Nephron progenitor cell (in vitro differentiated cells): ENCODE results near the gene CTNNA3.

ENCODE experiments used
- DNase-seq: peaks from one replicate; pipeline ENCODE4 v3.0.0; 2021
- H3K27ac Mint-ChIP-seq: 2 replicates; pipeline ENCODE4 v1.8.0; 2021; ENCODE audit warnings: mild to moderate bottlenecking, moderate library complexity, mixed read lengths
- H3K27me3 Mint-ChIP-seq: 2 replicates; pipeline ENCODE4 v1.8.0; 2021; ENCODE audit warnings: mild to moderate bottlenecking, low read depth, mixed read lengths; ENCODE audit not compliant: poor library complexity
- H3K36me3 Mint-ChIP-seq: 2 replicates; pipeline ENCODE4 v1.8.0; 2021; ENCODE audit warnings: low read depth, mixed read lengths
- H3K4me1 Mint-ChIP-seq: 2 replicates; pipeline ENCODE4 v1.8.0; 2021; ENCODE audit warnings: mixed read lengths
- H3K4me3 Mint-ChIP-seq: 2 replicates; pipeline ENCODE4 v1.8.0; 2021; ENCODE audit warnings: mild to moderate bottlenecking, moderate library complexity, mixed read lengths
- H3K9me3 Mint-ChIP-seq: 2 replicates; pipeline ENCODE4 v1.8.0; 2021; ENCODE audit warnings: mild to moderate bottlenecking, moderate library complexity, mixed read lengths
- TF ChIP-seq, protein P1 (sequence below): fragments of 200-600 bp; sonication (generic); IDR thresholded peaks from 2 replicates; pipeline ENCODE4 v1.5.0; 2021; ENCODE audit warnings: antibody characterized with exemption

CTNNA3 gene

DNA sequence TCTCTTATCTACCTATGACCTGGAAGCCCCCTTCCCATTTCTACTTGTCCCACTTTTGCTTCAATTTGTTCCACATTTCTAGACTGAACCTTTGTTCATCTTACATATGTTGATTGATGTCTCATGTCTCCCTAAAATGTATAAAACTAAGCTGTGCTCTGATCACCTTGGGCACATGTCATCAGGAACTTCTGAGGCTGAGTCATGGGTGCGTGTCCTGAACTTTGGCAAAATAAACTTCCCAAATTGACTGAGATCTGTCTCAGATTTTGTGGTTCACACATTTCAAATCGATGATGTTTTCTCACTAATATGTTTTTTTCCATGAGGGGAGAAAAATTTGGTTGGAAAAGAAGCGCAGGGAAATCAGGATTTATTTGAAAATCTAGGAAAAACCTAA, 1176.4 kb downstream of the CTNNA3 start:
- H3K36me3 Mint-ChIP-seq, result no peaks in the 10 kb centered on the region
- H3K27ac Mint-ChIP-seq, result no peak overlapping the region
- no peaks in the 10 kb centered on the region for H3K27me3 Mint-ChIP-seq
- H3K4me1 Mint-ChIP-seq, result no peaks in the 10 kb centered on the region
- no peak overlapping the region for H3K4me3 Mint-ChIP-seq
- TF ChIP-seq, protein P1, sequence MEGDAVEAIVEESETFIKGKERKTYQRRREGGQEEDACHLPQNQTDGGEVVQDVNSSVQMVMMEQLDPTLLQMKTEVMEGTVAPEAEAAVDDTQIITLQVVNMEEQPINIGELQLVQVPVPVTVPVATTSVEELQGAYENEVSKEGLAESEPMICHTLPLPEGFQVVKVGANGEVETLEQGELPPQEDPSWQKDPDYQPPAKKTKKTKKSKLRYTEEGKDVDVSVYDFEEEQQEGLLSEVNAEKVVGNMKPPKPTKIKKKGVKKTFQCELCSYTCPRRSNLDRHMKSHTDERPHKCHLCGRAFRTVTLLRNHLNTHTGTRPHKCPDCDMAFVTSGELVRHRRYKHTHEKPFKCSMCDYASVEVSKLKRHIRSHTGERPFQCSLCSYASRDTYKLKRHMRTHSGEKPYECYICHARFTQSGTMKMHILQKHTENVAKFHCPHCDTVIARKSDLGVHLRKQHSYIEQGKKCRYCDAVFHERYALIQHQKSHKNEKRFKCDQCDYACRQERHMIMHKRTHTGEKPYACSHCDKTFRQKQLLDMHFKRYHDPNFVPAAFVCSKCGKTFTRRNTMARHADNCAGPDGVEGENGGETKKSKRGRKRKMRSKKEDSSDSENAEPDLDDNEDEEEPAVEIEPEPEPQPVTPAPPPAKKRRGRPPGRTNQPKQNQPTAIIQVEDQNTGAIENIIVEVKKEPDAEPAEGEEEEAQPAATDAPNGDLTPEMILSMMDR, result no peak
- DNase-seq, result no peak
- no peaks in the 10 kb centered on the region for H3K9me3 Mint-ChIP-seq

DNA sequence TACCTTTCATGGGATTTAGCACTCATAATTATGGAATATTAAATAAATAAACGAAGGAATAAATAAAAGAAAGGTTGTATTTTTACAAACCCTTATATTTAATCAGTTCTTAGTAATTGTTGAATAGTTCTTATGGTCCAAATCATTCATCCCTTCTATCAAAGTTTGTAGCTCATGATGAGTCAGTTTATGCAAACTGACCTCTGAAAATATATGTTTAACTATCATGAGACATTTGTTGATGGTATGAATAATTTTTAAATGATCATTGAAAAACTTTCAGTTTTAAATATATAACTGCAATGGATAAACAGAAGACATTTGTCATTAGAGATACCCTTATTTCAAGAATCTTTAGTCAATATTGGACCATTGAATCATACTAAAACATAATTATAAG, 1181.3 kb downstream of the CTNNA3 start:
- no peak overlapping the region for H3K27ac Mint-ChIP-seq
- H3K36me3 Mint-ChIP-seq, result no peaks in the 10 kb centered on the region
- no peaks in the 10 kb centered on the region for H3K4me1 Mint-ChIP-seq
- TF ChIP-seq, protein P1, result no peak
- H3K4me3 Mint-ChIP-seq, result no peak overlapping the region
- DNase-seq, result no peak
- H3K9me3 Mint-ChIP-seq, result no peaks in the 10 kb centered on the region
- no peaks in the 10 kb centered on the region for H3K27me3 Mint-ChIP-seq

DNA sequence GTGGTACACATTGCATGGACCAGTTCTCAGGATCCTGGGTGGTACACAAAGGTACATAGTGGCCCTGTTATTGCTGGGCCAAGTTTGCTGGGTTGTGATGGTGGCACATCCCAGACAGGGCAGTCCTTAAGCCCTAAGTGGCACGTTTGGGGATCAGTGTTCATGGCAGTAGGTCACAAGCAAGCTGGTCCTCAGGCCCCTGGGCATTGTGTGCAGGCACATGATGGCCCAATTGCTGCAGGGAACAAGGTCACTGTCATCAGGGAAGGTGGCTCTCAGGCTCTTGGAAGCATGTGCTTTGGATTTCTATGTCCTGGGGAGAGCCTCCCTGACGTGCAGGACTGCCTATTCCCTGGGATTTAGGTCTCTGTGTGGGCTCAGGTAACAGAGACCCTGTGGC, 1182.5 kb downstream of the CTNNA3 start:
- H3K27me3 Mint-ChIP-seq, result no peaks in the 10 kb centered on the region
- H3K4me1 Mint-ChIP-seq, result no peaks in the 10 kb centered on the region
- H3K27ac Mint-ChIP-seq, result no peak overlapping the region
- H3K36me3 Mint-ChIP-seq, result no peaks in the 10 kb centered on the region
- DNase-seq, result no peak
- TF ChIP-seq, protein P1, result no peak
- H3K4me3 Mint-ChIP-seq, result no peak overlapping the region
- no peaks in the 10 kb centered on the region for H3K9me3 Mint-ChIP-seq

DNA sequence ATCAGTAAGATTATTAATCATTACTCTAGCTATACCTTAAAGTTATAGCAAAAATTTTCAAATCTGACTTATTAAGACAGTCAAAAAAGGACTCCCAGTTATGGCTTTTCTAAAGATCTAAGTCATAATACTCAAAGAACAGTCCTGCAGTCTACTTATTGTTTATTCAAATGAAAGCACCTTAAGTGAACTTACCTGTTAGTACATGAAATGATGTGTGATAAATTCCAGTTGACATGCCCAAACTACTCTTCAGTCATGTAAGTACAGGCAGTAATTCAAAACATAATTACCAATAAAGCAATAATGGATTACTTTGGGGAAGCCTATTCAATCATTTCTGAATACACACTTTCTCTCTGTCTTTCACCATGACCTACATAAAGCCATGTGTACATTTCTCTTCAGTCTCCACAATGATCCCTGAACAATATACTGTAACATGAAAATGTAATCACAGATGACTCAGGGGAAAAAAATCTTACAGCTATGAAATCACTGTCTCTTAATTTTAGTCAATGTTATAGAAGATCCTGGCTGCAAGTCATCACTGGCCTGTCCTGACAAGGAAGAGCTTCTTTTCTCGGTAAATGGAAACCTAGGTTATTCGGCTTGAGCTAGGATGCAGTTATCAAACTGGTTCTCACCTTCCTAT, 1190.9 kb downstream of the CTNNA3 start:
- no peaks in the 10 kb centered on the region for H3K36me3 Mint-ChIP-seq
- H3K9me3 Mint-ChIP-seq, result no peaks in the 10 kb centered on the region
- TF ChIP-seq, protein P1, result no peak
- no peaks in the 10 kb centered on the region for H3K4me1 Mint-ChIP-seq
- no peak for DNase-seq
- H3K4me3 Mint-ChIP-seq, result no peak overlapping the region
- H3K27me3 Mint-ChIP-seq, result no peaks in the 10 kb centered on the region
- no peak overlapping the region for H3K27ac Mint-ChIP-seq

DNA sequence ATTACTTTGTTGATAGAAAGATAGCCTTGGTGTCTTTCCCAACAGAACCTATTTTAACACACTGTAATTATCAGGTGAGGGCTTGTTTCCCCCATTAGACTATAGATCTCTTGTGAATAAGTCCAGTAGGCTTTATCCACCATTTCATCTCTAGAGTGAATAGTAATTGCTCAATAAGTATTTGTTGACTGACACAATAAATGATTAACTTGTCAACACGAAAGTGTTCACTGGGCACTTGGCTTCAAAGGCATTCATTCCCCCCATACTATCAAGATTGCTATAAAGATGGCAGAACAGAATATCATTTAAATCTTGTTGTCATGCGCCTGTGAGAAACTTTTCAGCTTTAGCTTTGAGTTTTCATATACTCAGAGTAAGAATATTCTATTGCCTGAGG, 1194.6 kb downstream of the CTNNA3 start:
- no peak for DNase-seq
- H3K9me3 Mint-ChIP-seq, result no peaks in the 10 kb centered on the region
- H3K4me3 Mint-ChIP-seq, result no peak overlapping the region
- no peaks in the 10 kb centered on the region for H3K4me1 Mint-ChIP-seq
- TF ChIP-seq, protein P1, result no peak
- H3K27ac Mint-ChIP-seq, result no peak overlapping the region
- H3K27me3 Mint-ChIP-seq, result no peaks in the 10 kb centered on the region
- no peaks in the 10 kb centered on the region for H3K36me3 Mint-ChIP-seq

DNA sequence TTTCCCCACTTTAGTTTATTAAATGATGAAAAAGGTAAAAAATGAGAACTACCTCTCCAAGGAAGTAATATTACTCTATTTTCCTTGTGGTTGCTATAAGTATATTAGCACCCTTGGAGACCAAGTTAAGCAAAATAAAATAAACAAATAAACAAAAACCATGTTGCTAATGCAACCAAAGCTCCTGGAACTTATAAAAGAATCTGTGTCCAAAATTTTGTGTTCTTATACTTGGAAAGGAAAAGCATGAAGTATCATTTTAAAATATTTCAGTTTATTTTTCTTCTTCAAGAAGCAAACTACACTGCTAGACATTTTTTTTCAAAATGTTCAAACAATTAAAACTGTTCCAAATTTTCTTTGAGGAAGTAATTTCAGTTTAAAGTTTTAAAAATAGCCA, 1212.0 kb downstream of the CTNNA3 start:
- Mint-ChIP-seq H3K27ac (no peak overlapping the region), H3K27me3 (no peaks in the 10 kb centered on the region), H3K4me1 (no peaks in the 10 kb centered on the region), H3K36me3 (no peaks in the 10 kb centered on the region), H3K4me3 (no peak overlapping the region), H3K9me3 (peaks cover 14% of the 10 kb centered on the region)
- TF ChIP-seq, protein P1, result no peak
- DNase-seq, result no peak
